OCI-LY3 (cell line): ENCODE results near the gene ZXDC.

Experiments
- H2AFZ ChIP-seq: fragments of 200-600, 300-600 bp; shearing (Covaris generic); 2 replicates; pipeline ENCODE4 v1.6.0; 2014; ENCODE audit warnings: antibody characterized with exemption, low read depth, low read length
- H3K27ac ChIP-seq: fragments of 200-600, 300-600 bp; sonication (generic); 2 replicates; pipeline ENCODE4 v1.5.1; 2014; ENCODE audit warnings: mild to moderate bottlenecking, low read length, moderate library complexity, mixed read lengths
- H3K27me3 ChIP-seq: fragments of 200-600, 300-600 bp; sonication (generic); 2 replicates; pipeline ENCODE4 v1.6.1; 2014; ENCODE audit warnings: low read depth, low read length, mixed read lengths
- H3K36me3 ChIP-seq: fragments of 200-600, 300-600 bp; sonication (generic); replicated peaks from 2 replicates; pipeline ENCODE3; 2014; ENCODE audit warnings: low read depth, low read length, mixed read lengths
- H3K4me1 ChIP-seq: fragments of 300-600, 200-600 bp; sonication (generic); 2 replicates; pipeline ENCODE4 v1.6.1; 2014; ENCODE audit warnings: low read length, mixed read lengths
- H3K4me2 ChIP-seq: fragments of 200-600, 300-600 bp; sonication (generic); 2 replicates; pipeline ENCODE4 v1.6.1; 2014; ENCODE audit warnings: low read length, mixed read lengths
- H3K4me3 ChIP-seq: fragments of 300-600, 200-600 bp; sonication (generic); 2 replicates; pipeline ENCODE4 v1.5.1; 2014; ENCODE audit warnings: antibody characterized with exemption, mild to moderate bottlenecking, low read length, moderate library complexity
- H3K79me2 ChIP-seq: fragments of 300-600, 200-600 bp; shearing (Covaris generic); 2 replicates; pipeline ENCODE4 v1.6.1; 2014; ENCODE audit warnings: mild to moderate bottlenecking, low read length, mixed read lengths
- H3K9ac ChIP-seq: fragments of 300-600, 200-600 bp; shearing (Covaris generic); 2 replicates; pipeline ENCODE4 v1.6.0; 2014; ENCODE audit warnings: mild to moderate bottlenecking, low read length, moderate library complexity
- H3K9me3 ChIP-seq: fragments of 200-600, 300-600 bp; shearing (Covaris generic); 2 replicates; pipeline ENCODE4 v1.6.1; 2014; ENCODE audit warnings: low read length, mixed read lengths; ENCODE audit not compliant: insufficient read depth
- H4K20me1 ChIP-seq: fragments of 200-600, 300-600 bp; sonication (generic); 2 replicates; pipeline ENCODE4 v1.6.1; 2016; ENCODE audit warnings: low read length, mixed read lengths; ENCODE audit not compliant: insufficient read depth
- CTCF ChIP-seq: fragments of 200-600, 300-600 bp; sonication (generic); IDR thresholded peaks from 2 replicates; pipeline ENCODE4 v1.5.1; 2014; ENCODE audit warnings: antibody characterized with exemption, low read length, low read depth
- EZH2phosphoT487 ChIP-seq: fragments of 200-600 bp; shearing (Covaris generic); IDR thresholded peaks from 2 replicates; pipeline ENCODE4 v1.6.1; 2018; ENCODE audit warnings: antibody characterized with exemption, mixed run types, low read depth

The ZXDC gene

DNA sequence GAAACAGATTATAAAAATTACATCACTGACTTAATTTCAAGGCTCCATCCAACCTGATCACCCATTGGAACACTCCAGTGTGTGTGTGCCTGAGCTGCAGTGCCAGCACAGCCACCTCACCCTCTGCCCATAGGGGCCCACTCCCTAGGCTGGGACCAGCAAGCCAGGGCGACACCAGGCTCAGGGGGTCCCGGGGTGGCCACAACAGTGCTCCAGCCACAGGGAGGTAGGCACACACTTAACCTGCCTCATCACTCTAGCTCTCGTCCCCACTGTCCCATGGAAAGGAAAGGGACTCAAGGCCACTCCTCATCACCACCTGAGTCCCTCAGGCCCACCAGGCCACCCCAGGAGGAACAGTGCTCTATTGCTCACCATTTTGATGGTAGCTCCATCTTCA is 24.9 kb downstream of the ZXDC start:
- no peaks in the 10 kb centered on the region for H4K20me1 ChIP-seq
- H3K4me3 ChIP-seq: no peak overlapping the region
- no peak overlapping the region for H3K27ac ChIP-seq
- no peaks in the 10 kb centered on the region for H3K27me3 ChIP-seq
- no peak overlapping the region for H2AFZ ChIP-seq
- H3K4me2 ChIP-seq: no peak overlapping the region
- H3K9ac ChIP-seq: no peak overlapping the region
- H3K9me3 ChIP-seq: no peaks in the 10 kb centered on the region
- H3K79me2 ChIP-seq: no peaks in the 10 kb centered on the region
- H3K4me1 ChIP-seq: no peaks in the 10 kb centered on the region
- peaks cover 15% of the 10 kb centered on the region for H3K36me3 ChIP-seq
- TF ChIP-seq EZH2phosphoT487: no peak
- no peak for TF ChIP-seq CTCF

DNA sequence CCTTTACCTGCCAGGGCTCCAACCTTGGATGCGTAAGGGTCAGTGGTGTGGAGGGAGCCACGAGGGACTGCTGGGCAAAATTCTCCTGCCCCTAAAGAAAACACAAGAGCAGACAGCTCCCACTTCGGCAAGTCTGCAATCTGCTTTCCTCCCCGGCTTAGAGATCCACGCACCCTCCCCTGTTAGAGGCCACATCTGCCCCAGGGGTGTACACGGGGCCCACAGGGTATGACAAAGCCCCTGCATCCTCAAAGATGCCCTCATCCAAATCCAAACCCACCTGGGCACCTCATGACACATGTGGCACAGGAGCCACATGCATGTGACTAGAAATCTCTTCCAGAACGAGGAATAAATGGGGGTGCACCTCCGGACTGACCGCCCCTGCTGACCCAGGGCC is 25.5 kb downstream of the ZXDC start:
- Histone ChIP-seq H3K9me3 (no peaks in the 10 kb centered on the region), H4K20me1 (no peaks in the 10 kb centered on the region), H3K79me2 (no peaks in the 10 kb centered on the region), H3K4me3 (no peak overlapping the region), H2AFZ (no peak overlapping the region), H3K36me3 (peaks cover 15% of the 10 kb centered on the region), H3K4me1 (no peaks in the 10 kb centered on the region), H3K9ac (no peak overlapping the region), H3K27ac (no peak overlapping the region), H3K4me2 (no peak overlapping the region), H3K27me3 (no peaks in the 10 kb centered on the region)
- no peak for TF ChIP-seq EZH2phosphoT487
- no peak for TF ChIP-seq CTCF

- Histone ChIP-seq H3K9me3 (no peaks in the 10 kb centered on the region), H3K4me3 (no peak overlapping the region), H4K20me1 (no peaks in the 10 kb centered on the region), H3K36me3 (peaks cover 15% of the 10 kb centered on the region), H3K27ac (no peak overlapping the region), H2AFZ (no peak overlapping the region), H3K4me1 (no peaks in the 10 kb centered on the region), H3K27me3 (no peaks in the 10 kb centered on the region), H3K79me2 (no peaks in the 10 kb centered on the region), H3K4me2 (no peak overlapping the region), H3K9ac (no peak overlapping the region)
- TF ChIP-seq CTCF (no peak), EZH2phosphoT487 (no peak)
Measured at GRCh38 chr3:126449621-126450051, 26.1 kb downstream of the ZXDC start.

DNA sequence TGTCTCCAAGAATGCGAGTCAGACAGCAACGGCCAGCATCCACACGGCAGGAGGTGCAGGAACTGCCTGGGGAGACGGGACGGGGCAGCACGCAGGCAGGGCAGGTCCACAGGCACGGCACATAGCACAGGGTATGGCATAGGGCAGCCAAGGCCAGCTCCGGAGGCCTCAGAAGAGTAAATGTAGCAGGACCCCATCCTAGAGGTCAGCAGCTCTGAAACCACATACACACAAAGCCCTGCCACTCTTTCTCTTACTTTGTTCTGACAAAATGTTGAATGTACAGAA is 26.9 kb downstream of the ZXDC start:
- Histone ChIP-seq H3K9ac (no peak overlapping the region), H3K79me2 (no peaks in the 10 kb centered on the region), H3K4me3 (no peak overlapping the region), H3K4me1 (no peaks in the 10 kb centered on the region), H3K36me3 (peaks cover 12% of the 10 kb centered on the region), H2AFZ (no peak overlapping the region), H3K4me2 (no peak overlapping the region), H4K20me1 (no peaks in the 10 kb centered on the region), H3K9me3 (no peaks in the 10 kb centered on the region), H3K27ac (no peak overlapping the region), H3K27me3 (no peaks in the 10 kb centered on the region)
- no peak for TF ChIP-seq EZH2phosphoT487
- TF ChIP-seq CTCF: no peak
